Vagina (tissue), 2 donors: ENCODE results near the gene CFAP221. TPM values are rescaled to one million over a fixed set of nuclear protein-coding genes. Genes with fewer than 3 reads are reported as not detected.

Source experiments
- DNase-seq, 2 donors: peaks; one replicate each; pipeline ENCODE4 v3.0.0-alpha.2; 2017; ENCODE audit errors: extremely low spot score in 2 of 2
- H3K27ac ChIP-seq: fragments of 200-600 bp; sonication (generic); one replicate; pipeline ENCODE4 v1.5.1; 2019
- H3K27me3 ChIP-seq: fragments of 200-600 bp; sonication (generic); one replicate; pipeline ENCODE4 v1.5.1; 2019
- H3K36me3 ChIP-seq, 2 donors: fragments of 200-600 bp; sonication (generic); one replicate each; pipeline ENCODE4 v1.5.1; 2017 to 2019
- H3K4me1 ChIP-seq: fragments of 200-600 bp; sonication (generic); one replicate; pipeline ENCODE4 v1.5.1; 2019
- H3K4me3 ChIP-seq, 2 donors: fragments of 200-600 bp; sonication (generic); 1 replicate in 1 of 2; 2 replicates in 1 of 2; pipeline ENCODE4 v1.5.1; 2016 to 2019
- H3K9me3 ChIP-seq: fragments of 200-600 bp; sonication (generic); one replicate; pipeline ENCODE4 v1.5.1; 2019
- POLR2A ChIP-seq, 2 donors: fragments of 450-650 bp; IDR thresholded peaks; one replicate each; pipeline ENCODE4 v1.6.1; 2017; ENCODE audit warnings: antibody characterized with exemption in 2 of 2, mild to moderate bottlenecking in 2 of 2, moderate library complexity in 2 of 2
- POLR2AphosphoS5 ChIP-seq, 2 donors: sonication (generic); formaldehyde crosslinking; IDR thresholded peaks; one replicate each; pipeline ENCODE4 v1.9.0; 2017; ENCODE audit warnings: antibody characterized with exemption in 2 of 2, mild to moderate bottlenecking in 2 of 2, low read depth in 1 of 2; ENCODE audit not compliant: insufficient read depth in 1 of 2
- intact Hi-C: fragments of 100-400 bp; cut with DNase I; formaldehyde crosslinking; loops from one replicate; pipeline ENCODE4 v1.15.1; 2023
- total RNA-seq: library from RNA; depleted of rRNA; stranded (reverse); fragments of >200 nt; gene quantifications from one replicate; pipeline ENCODE4 v1.2.3, GENCODE V29; 2016
- TF ChIP-seq, protein P1 (sequence below), 3 experiments: fragments of 450-650 bp in 2 of 3; fragments of 200-600 bp in 1 of 3; sonication (generic) in 1 of 3; IDR thresholded peaks; one replicate each; pipeline ENCODE4 v1.5.1; 2017 to 2019; ENCODE audit warnings: antibody characterized with exemption in 3 of 3, mild to moderate bottlenecking in 2 of 3, moderate library complexity in 2 of 3

The CFAP221 gene
- total RNA-seq, 1 donor from 2014 or later = 3.9 TPM

DNA sequence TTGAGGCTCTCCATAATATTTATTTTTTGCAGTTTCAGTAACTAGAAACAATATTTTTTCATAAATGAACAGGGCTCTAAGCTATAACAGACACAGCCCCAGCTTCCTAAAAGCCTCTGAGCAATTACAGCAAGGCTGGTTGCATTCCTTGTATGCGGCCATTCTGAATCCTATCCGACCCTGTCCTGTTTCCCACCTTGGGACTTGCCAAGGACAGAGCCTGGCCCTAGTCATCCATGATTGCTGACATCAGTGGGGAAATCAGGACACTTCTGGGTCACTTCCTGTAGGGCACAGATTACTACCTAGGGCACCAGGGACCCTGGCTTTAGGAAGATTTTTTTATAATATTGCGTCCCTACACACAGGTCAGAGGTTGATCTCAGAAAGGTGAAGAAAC is 140.3 kb downstream of the CFAP221 start:
- Histone ChIP-seq H3K4me3 (no peak overlapping the region), H3K36me3 (peaks cover 0 to 25% of the 10 kb centered on the region in 2 donors), H3K27me3 (no peaks in the 10 kb centered on the region), H3K9me3 (no peaks in the 10 kb centered on the region), H3K4me1 (peaks cover 13% of the 10 kb centered on the region), H3K27ac (no peak overlapping the region)
- TF ChIP-seq POLR2AphosphoS5 (IDR thresholded peaks at IDR 0.05; ENCODE audit: insufficient read depth in 1 of 2, low read depth in 1 of 2) = no peak
- TF ChIP-seq, protein P1, sequence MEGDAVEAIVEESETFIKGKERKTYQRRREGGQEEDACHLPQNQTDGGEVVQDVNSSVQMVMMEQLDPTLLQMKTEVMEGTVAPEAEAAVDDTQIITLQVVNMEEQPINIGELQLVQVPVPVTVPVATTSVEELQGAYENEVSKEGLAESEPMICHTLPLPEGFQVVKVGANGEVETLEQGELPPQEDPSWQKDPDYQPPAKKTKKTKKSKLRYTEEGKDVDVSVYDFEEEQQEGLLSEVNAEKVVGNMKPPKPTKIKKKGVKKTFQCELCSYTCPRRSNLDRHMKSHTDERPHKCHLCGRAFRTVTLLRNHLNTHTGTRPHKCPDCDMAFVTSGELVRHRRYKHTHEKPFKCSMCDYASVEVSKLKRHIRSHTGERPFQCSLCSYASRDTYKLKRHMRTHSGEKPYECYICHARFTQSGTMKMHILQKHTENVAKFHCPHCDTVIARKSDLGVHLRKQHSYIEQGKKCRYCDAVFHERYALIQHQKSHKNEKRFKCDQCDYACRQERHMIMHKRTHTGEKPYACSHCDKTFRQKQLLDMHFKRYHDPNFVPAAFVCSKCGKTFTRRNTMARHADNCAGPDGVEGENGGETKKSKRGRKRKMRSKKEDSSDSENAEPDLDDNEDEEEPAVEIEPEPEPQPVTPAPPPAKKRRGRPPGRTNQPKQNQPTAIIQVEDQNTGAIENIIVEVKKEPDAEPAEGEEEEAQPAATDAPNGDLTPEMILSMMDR (IDR thresholded peaks at IDR 0.05) = no peak
- no peak for TF ChIP-seq POLR2A (IDR thresholded peaks at IDR 0.05)
- DNase-seq = no peak
- intact Hi-C loops = no loop called here

DNA sequence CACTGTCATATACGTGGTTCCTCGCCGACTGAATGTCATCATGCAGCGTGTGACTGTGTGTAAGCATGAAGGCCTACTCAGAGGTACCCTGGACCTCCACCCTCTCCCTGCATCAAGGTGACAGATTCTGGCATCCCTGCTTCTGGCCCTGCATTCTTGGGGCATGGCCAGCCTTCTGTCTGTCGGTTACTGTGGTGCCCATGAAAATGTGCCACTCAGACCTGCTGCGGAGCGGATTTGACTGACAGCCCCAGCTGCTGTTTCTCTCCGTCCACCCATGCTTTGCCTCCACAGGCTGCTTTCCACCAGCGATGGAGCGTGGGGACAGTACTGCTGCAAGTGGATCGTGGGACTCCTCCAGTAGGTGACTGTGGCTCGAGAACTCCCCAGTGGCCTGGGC is 144.4 kb downstream of the CFAP221 start:
- Histone ChIP-seq H3K36me3 (peaks cover 0 to 26% of the 10 kb centered on the region in 2 donors), H3K4me1 (no peaks in the 10 kb centered on the region)

DNA sequence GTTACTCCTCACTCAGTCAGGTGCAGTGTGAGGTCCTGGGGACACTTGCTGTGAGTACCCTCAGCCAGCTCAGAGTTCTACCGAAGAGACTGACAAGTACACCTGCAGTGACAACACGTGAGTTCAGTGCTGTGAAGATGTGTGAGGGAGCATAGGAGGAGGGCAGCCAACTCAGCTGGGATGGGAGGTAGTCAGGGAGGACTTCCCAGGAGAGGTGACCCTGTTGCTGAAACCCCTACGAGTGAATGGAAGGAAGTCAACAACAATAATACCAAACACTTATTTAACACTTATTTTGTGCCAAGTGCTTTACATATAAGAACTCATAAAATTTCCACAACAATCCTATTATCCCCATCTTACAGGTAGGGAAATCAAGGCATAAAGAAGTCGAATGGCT is 145.0 kb downstream of the CFAP221 start:
- Histone ChIP-seq H3K9me3 (no peaks in the 10 kb centered on the region), H3K27me3 (no peaks in the 10 kb centered on the region), H3K4me3 (no peak overlapping the region), H3K27ac (no peak overlapping the region), H3K4me1 (no peaks in the 10 kb centered on the region), H3K36me3 (peaks cover 0 to 26% of the 10 kb centered on the region in 2 donors)
- intact Hi-C loops = no loop called here
- no peak for DNase-seq
- TF ChIP-seq, protein P1 (IDR thresholded peaks at IDR 0.05) = no peak
- TF ChIP-seq POLR2AphosphoS5 (IDR thresholded peaks at IDR 0.05; ENCODE audit: insufficient read depth in 1 of 2, low read depth in 1 of 2) (no peak), POLR2A (IDR thresholded peaks at IDR 0.05) (no peak)

More for the DNA sequence above, 144.4 kb downstream of the CFAP221 start:
- TF ChIP-seq, protein P1 (IDR thresholded peaks at IDR 0.05) = no peak
- TF ChIP-seq POLR2A (IDR thresholded peaks at IDR 0.05) (no peak), POLR2AphosphoS5 (IDR thresholded peaks at IDR 0.05; ENCODE audit: insufficient read depth in 1 of 2, low read depth in 1 of 2) (no peak)
- intact Hi-C loops = no loop called here
- Histone ChIP-seq H3K4me3 (no peak overlapping the region), H3K9me3 (no peaks in the 10 kb centered on the region), H3K27me3 (no peaks in the 10 kb centered on the region), H3K27ac (no peak overlapping the region)
- DNase-seq = no peak

DNA sequence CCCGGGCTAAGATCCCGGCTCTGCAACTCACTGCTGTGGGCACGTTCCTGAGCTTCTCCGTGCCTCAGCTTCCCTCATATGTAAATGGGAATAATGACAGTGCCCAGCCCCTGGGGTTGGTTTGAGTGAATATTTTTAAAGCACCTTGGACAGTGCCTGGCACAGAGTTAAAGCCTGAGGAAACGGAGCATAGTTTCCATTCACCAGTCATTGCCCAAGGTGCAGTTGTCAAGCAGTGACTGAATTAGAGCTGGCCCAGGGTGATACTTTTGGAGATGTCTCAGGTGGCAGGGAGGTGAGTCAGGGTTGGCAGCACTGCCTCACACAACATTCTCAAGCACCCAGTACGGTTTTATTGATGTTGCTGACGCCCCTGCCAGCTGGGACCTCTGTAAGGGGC is 146.9 kb downstream of the CFAP221 start:
- intact Hi-C loops = no loop called here
- Histone ChIP-seq H3K27me3 (no peaks in the 10 kb centered on the region), H3K27ac (no peak overlapping the region), H3K4me1 (peaks cover 11% of the 10 kb centered on the region), H3K9me3 (no peaks in the 10 kb centered on the region), H3K36me3 (peaks cover 0 to 26% of the 10 kb centered on the region in 2 donors), H3K4me3 (no peak overlapping the region)
- TF ChIP-seq, protein P1 (IDR thresholded peaks at IDR 0.05) = no peak
- no peak for TF ChIP-seq POLR2AphosphoS5 (IDR thresholded peaks at IDR 0.05; ENCODE audit: insufficient read depth in 1 of 2, low read depth in 1 of 2)
- no peak for TF ChIP-seq POLR2A (IDR thresholded peaks at IDR 0.05)
- DNase-seq = no peak

DNA sequence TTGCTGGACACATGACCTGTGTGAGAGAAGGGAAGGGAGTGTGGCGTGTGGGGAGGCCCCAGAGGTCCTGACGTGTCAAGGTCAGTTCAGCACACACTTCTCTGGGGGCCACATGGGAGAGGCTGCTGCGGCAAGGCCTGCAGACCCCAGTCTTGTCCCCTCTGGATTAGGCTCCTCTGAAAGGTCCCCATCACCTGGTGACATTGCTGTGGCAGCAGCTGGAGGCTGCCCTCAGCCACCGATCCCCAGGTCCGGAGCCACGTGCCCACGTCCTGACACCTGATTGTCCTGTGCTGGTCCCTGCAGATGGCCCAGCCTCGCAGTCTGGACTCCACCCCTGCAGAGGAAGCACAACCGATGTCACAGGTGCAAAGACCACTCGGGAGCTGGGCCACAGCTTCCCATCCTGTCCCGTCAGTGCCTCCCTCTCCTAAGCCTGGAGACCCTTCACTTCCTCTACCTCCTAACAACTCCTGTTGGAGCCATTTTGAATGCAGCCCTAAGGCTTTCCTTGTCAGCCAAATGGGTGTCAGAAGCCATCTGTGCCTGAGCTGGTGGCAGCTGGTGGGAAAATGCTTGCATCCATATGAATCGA is 147.5 kb downstream of the CFAP221 start:
- intact Hi-C loops = no loop called here
- Histone ChIP-seq H3K4me1 (peaks cover 11% of the 10 kb centered on the region), H3K9me3 (no peaks in the 10 kb centered on the region), H3K36me3 (peaks cover 0 to 26% of the 10 kb centered on the region in 2 donors), H3K27ac (no peak overlapping the region), H3K27me3 (no peaks in the 10 kb centered on the region), H3K4me3 (no peak overlapping the region)
- TF ChIP-seq, protein P1 (IDR thresholded peaks at IDR 0.05) = no peak
- TF ChIP-seq POLR2AphosphoS5 (IDR thresholded peaks at IDR 0.05; ENCODE audit: insufficient read depth in 1 of 2, low read depth in 1 of 2) (no peak), POLR2A (IDR thresholded peaks at IDR 0.05) (no peak)
- no peak for DNase-seq
